IMR-90 (cell line): ENCODE data around the gene TMEM17. TPM values are rescaled to one million over a fixed set of nuclear protein-coding genes. Genes with fewer than 3 reads are reported as not detected.

Experiments
- ATAC-seq: fragments of 200-7000 bp; cut with Tn5 transposase; 2 replicates; pipeline ENCODE4 v1.9.1; 2020; ENCODE audit warnings: low read depth, mild to moderate bottlenecking, moderate library complexity
- BruUV-seq: library from RNA; stranded (reverse); fragments of 400-500 nt; replicated peaks from 2 replicates; lab custom pipeline; 2021; lab: Mats Ljungman, UMichigan
- CTCF ChIA-PET: fragments of 300-600 bp; formaldehyde crosslinking; extraction: SDS; loops from one replicate; lab custom pipeline; 2021; ENCODE audit warnings: antibody characterized with exemption; lab: Yijun Ruan, JAX
- POLR2A ChIA-PET: fragments of 300-600 bp; sonication (Branson Sonifier 250); formaldehyde crosslinking; loops from one replicate; lab custom pipeline; 2022; ENCODE audit warnings: antibody characterized with exemption; ENCODE audit not compliant: unreplicated experiment; lab: Charles Lee
- DNase-seq: peaks from one replicate; pipeline ENCODE4 v3.0.0; 2013
- H2AFZ ChIP-seq: replicated peaks from 2 replicates; pipeline ENCODE3; 2013; ENCODE audit warnings: low read length, mild to moderate bottlenecking; ENCODE audit not compliant: poor library complexity
- H2AK5ac ChIP-seq: 2 replicates; pipeline ENCODE4 v1.6.1; 2013; ENCODE audit warnings: low read depth, low read length, inconsistent platforms
- H2AK9ac ChIP-seq: replicated peaks from 2 replicates; pipeline ENCODE3; 2013; ENCODE audit warnings: mild to moderate bottlenecking, low read depth, low read length, moderate library complexity; ENCODE audit not compliant: poor library complexity
- H2BK120ac ChIP-seq: 2 replicates; pipeline ENCODE4 v1.6.1; 2013; ENCODE audit warnings: low read depth, low read length, inconsistent platforms
- H2BK15ac ChIP-seq: 3 replicates; pipeline ENCODE4 v1.6.1; 2013; ENCODE audit warnings: low read depth, low read length, inconsistent platforms
- H2BK20ac ChIP-seq: 2 replicates; pipeline ENCODE4 v1.6.1; 2013; ENCODE audit warnings: low read depth, mild to moderate bottlenecking, inconsistent platforms, low read length, moderate library complexity
- H2BK5ac ChIP-seq: 2 replicates; pipeline ENCODE4 v1.6.1; 2013; ENCODE audit warnings: mild to moderate bottlenecking, low read depth, low read length, inconsistent platforms; ENCODE audit not compliant: poor library complexity, severe bottlenecking
- H3K14ac ChIP-seq: replicated peaks from 2 replicates; pipeline ENCODE4 v1.6.1; 2013; ENCODE audit warnings: low read depth, low read length, inconsistent platforms
- H3K18ac ChIP-seq: 2 replicates; pipeline ENCODE4 v1.6.1; 2013; ENCODE audit warnings: low read depth, low read length, control low read depth
- H3K23ac ChIP-seq: 2 replicates; pipeline ENCODE4 v1.6.1; 2013; ENCODE audit warnings: low read depth, low read length, inconsistent platforms
- H3K27ac ChIP-seq: 2 replicates; pipeline ENCODE4 v1.5.1; 2013; ENCODE audit warnings: mild to moderate bottlenecking, control low read depth, low read length; ENCODE audit not compliant: insufficient read depth
- H3K27me3 ChIP-seq: 2 replicates; pipeline ENCODE4 v1.6.1; 2013; ENCODE audit warnings: low read length; ENCODE audit not compliant: control insufficient read depth, insufficient read depth
- H3K36me3 ChIP-seq: 2 replicates; pipeline ENCODE4 v1.6.1; 2013; ENCODE audit warnings: low read length, mixed read lengths; ENCODE audit not compliant: control insufficient read depth, insufficient read depth
- H3K4ac ChIP-seq: 2 replicates; pipeline ENCODE4 v1.6.1; 2013; ENCODE audit warnings: low read depth, low read length, inconsistent platforms
- H3K4me1 ChIP-seq: 2 replicates; pipeline ENCODE4 v1.6.1; 2013; ENCODE audit warnings: low read length, mixed read lengths; ENCODE audit not compliant: control insufficient read depth, insufficient read depth
- H3K4me2 ChIP-seq: 2 replicates; pipeline ENCODE4 v1.6.1; 2013; ENCODE audit warnings: low read depth, mild to moderate bottlenecking, control low read depth, low read length, moderate library complexity
- H3K4me3 ChIP-seq: 2 replicates; pipeline ENCODE4 v1.5.1; 2013; ENCODE audit warnings: low read depth, mild to moderate bottlenecking, control low read depth, low read length, moderate library complexity; ENCODE audit not compliant: insufficient read depth
- H3K56ac ChIP-seq: 2 replicates; pipeline ENCODE4 v1.6.1; 2013; ENCODE audit warnings: low read length, inconsistent platforms; ENCODE audit not compliant: insufficient read depth; ENCODE audit errors: extremely low read depth
- H3K79me1 ChIP-seq, 2 experiments: 2 replicates each; pipeline ENCODE4 v1.6.1; 2013; ENCODE audit warnings: low read length in 2 of 2, inconsistent platforms in 1 of 2, low read depth in 1 of 2
- H3K9ac ChIP-seq: 2 replicates; pipeline ENCODE4 v1.6.1; 2013; ENCODE audit warnings: low read depth, low read length, control low read depth
- H3K9me1 ChIP-seq: 2 replicates; pipeline ENCODE4 v1.6.1; 2013; ENCODE audit warnings: low read length, inconsistent platforms; ENCODE audit not compliant: insufficient read depth
- H3K9me3 ChIP-seq: 2 replicates; pipeline ENCODE4 v1.6.1; 2013; ENCODE audit warnings: low read length; ENCODE audit not compliant: control insufficient read depth, insufficient read depth
- H4K20me1 ChIP-seq: 2 replicates; pipeline ENCODE4 v1.6.1; 2013; ENCODE audit warnings: low read length, inconsistent platforms; ENCODE audit not compliant: insufficient read depth
- H4K5ac ChIP-seq: 2 replicates; pipeline ENCODE4 v1.6.1; 2013; ENCODE audit warnings: mild to moderate bottlenecking, low read depth, low read length, control low read depth
- H4K8ac ChIP-seq, 2 experiments: 2 replicates each; pipeline ENCODE4 v1.6.1; 2013; ENCODE audit warnings: low read depth in 2 of 2, low read length in 2 of 2, control low read depth in 1 of 2, inconsistent platforms in 1 of 2
- H4K91ac ChIP-seq: 2 replicates; pipeline ENCODE4 v1.6.1; 2013; ENCODE audit warnings: low read depth, low read length, inconsistent platforms; ENCODE audit not compliant: insufficient read depth
- CEBPB ChIP-seq: IDR thresholded peaks from 2 replicates; pipeline ENCODE4 v1.6.1; 2012; ENCODE audit warnings: low read depth, low read length, improper control_type of control experiment
- ELK1 ChIP-seq: fragments of 150-350 bp; IDR thresholded peaks from 2 replicates; pipeline ENCODE4 v1.6.1; 2016; ENCODE audit warnings: low read depth, mild to moderate bottlenecking, low read length, moderate library complexity, borderline replicate concordance
- MAFK ChIP-seq: IDR thresholded peaks from 2 replicates; pipeline ENCODE4 v1.6.1; 2012; ENCODE audit warnings: low read depth, low read length, improper control_type of control experiment
- MAZ ChIP-seq: IDR thresholded peaks from 2 replicates; pipeline ENCODE4 v1.6.1; 2012; ENCODE audit warnings: low read depth, mild to moderate bottlenecking, low read length, improper control_type of control experiment, moderate library complexity, borderline replicate concordance
- MXI1 ChIP-seq: IDR thresholded peaks from 2 replicates; pipeline ENCODE4 v1.6.1; 2012; ENCODE audit warnings: low read depth, mild to moderate bottlenecking, low read length, moderate library complexity, borderline replicate concordance
- NFE2L2 ChIP-seq: fragments of 150-350 bp; IDR thresholded peaks from 2 replicates; pipeline ENCODE4 v1.6.1; 2016; ENCODE audit warnings: low read depth, mild to moderate bottlenecking, low read length
- POLR2A ChIP-seq: IDR thresholded peaks from 2 replicates; pipeline ENCODE4 v1.6.1; 2012; ENCODE audit warnings: mild to moderate bottlenecking, low read depth, low read length
- RAD21 ChIP-seq: IDR thresholded peaks from 2 replicates; pipeline ENCODE4 v1.6.1; 2012; ENCODE audit warnings: low read length, improper control_type of control experiment
- RFX5 ChIP-seq: IDR thresholded peaks from 2 replicates; pipeline ENCODE4 v1.8.0; 2012; ENCODE audit warnings: low read depth, mild to moderate bottlenecking, low read length, moderate library complexity
- SMC3 ChIP-seq: fragments of 150-350 bp; IDR thresholded peaks from 2 replicates; pipeline ENCODE4 v1.6.1; 2016; ENCODE audit warnings: low read depth, mild to moderate bottlenecking, antibody characterized with exemption, low read length, moderate library complexity
- WGBS, 2 experiments: methylation state at CpG; one replicate each; pipeline versions ENCODE4 v1.1.5 to v1.1.7; 2013; ENCODE audit warnings: missing lambda C conversion rate in 2 of 2; ENCODE audit not compliant: insufficient read length in 1 of 2; ENCODE audit errors: extremely low coverage in 2 of 2; 5-methylcytosine and 5-hydroxymethylcytosine counted together
- dilution Hi-C: fragments of 300-500 bp; cut with HindIII; formaldehyde crosslinking; loops from one replicate; pipeline ENCODE4 v1.14.3; 2018; ENCODE audit warnings: low sequenced_read_pairs; ENCODE audit not compliant: unreplicated experiment
- in situ Hi-C: fragments of 300-500 bp; cut with MboI; formaldehyde crosslinking; loops from 3 replicates; pipeline ENCODE4 v1.14.3; 2019; ENCODE audit warnings: low sequenced_read_pairs, inconsistent platforms, mixed read lengths
- intact Hi-C: fragments of 100-400 bp; cut with micrococcal nuclease; formaldehyde crosslinking; loops from 2 replicates; pipeline ENCODE4 v1.10.0; 2022
- polyA plus RNA-seq, 3 experiments: library from polyadenylated mRNA; depleted of rRNA; stranded (reverse); fragments of >200 nt; gene quantifications; 2 replicates each; pipeline ENCODE4 v1.2.3, GENCODE V29; 2012; ENCODE audit warnings: low replicate concordance in 1 of 3
- total RNA-seq: library from RNA; depleted of rRNA; stranded (reverse); fragments of >200 nt; gene quantifications from 2 replicates; pipeline ENCODE4 v1.2.3, GENCODE V29; 2012
- TF ChIP-seq, protein P1 (sequence below): fragments of 150-350 bp; IDR thresholded peaks from 2 replicates; pipeline ENCODE4 v1.6.1; 2017; ENCODE audit warnings: mild to moderate bottlenecking, antibody characterized with exemption, low read length, low read depth

Gene TMEM17
- total and polyA plus RNA-seq, 2 of the 4 experiments (the other 2 are of a cell fraction) = 1.3 to 1.8 TPM

DNA sequence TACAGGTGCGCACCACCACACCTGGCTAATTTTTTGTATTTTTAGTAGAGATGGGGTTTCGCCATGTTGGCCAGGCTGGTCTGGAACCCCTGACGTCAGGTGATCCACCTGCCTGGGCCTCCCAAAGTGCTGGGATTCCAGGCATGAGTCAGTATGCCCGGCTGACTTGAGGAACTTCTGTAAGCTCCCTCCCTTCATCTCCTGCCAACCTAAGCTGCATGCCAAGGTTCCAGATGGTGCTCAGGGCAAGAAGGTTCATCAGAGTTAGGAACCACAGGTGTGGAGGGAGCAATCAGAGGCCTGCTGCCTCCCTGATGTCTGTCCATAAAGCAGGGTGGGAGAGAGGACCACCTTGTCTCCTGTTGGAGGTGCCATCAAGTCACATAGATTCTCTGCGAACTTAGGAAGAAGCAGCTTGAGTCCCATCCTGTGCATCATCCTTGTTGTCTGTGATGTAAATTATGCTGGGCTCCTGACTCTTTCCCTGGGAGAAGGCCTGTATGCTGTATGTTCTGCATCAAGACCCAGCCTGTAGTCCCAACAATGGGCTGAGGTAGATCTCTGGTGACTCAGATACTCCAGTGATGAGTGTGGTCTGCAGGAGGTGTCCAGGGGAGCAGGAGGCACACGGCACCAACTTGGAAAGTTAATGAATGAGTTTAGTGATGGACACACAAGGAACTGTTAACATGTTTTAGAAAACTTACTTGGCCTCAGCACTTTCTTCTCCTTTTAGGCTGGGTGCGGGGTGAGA, 53.1 kb downstream of the TMEM17 start:
- ChIA-PET CTCF (no interaction called here), POLR2A (no interaction called here)
- Histone ChIP-seq H3K56ac (no peak overlapping the region), H4K8ac (no peak overlapping the region), H3K9me1 (0 out of 2 replicates have a peak, but pooled peaks cover 5% of the 10 kb centered on the region), H3K23ac (no peak overlapping the region), H3K27ac (no peak overlapping the region), H3K36me3 (no peaks in the 10 kb centered on the region), H3K4me3 (no peak overlapping the region), H3K9ac (no peak overlapping the region), H2AFZ (no peak overlapping the region), H4K91ac (no peak overlapping the region), H3K4me2 (no peak overlapping the region), H2BK20ac (no peak overlapping the region), H2BK15ac (no peak overlapping the region), H4K5ac (no peak overlapping the region), H2BK120ac (no peak overlapping the region), H2AK5ac (no peak overlapping the region), H3K14ac (no peak overlapping the region), H3K27me3 (peaks cover 16% of the 10 kb centered on the region), H4K20me1 (no peaks in the 10 kb centered on the region), H3K18ac (no peak overlapping the region), H3K9me3 (no peaks in the 10 kb centered on the region), H3K79me1 (no peaks in the 10 kb centered on the region), H2AK9ac (peak overlapping the region; percentile 6), H3K4me1 (peaks cover 9% of the 10 kb centered on the region; the same call in 1 of the 2 replicates), H2BK5ac (no peak overlapping the region), H3K4ac (no peak overlapping the region)
- intact Hi-C loops (no loop called here), in situ Hi-C loops (loop anchor here (25.0 kb wide), 2 partner anchors 584 to 1034 kb away; no protein-coding TSS in a partner anchor), dilution Hi-C loops (no loop called here)
- TF ChIP-seq SMC3 (no peak), CEBPB (no peak), MXI1 (no peak), ELK1 (no peak), MAFK (no peak), RFX5 (no peak), POLR2A (no peak), MAZ (no peak), RAD21 (no peak), NFE2L2 (no peak)
- TF ChIP-seq, protein P1, sequence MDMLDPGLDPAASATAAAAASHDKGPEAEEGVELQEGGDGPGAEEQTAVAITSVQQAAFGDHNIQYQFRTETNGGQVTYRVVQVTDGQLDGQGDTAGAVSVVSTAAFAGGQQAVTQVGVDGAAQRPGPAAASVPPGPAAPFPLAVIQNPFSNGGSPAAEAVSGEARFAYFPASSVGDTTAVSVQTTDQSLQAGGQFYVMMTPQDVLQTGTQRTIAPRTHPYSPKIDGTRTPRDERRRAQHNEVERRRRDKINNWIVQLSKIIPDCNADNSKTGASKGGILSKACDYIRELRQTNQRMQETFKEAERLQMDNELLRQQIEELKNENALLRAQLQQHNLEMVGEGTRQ = no peak
- no TSS peak for BruUV-seq
- DNase-seq = no peak
- WGBS, 2 experiments = no CpG with 5 or more reads among the region's 7 CpGs
- ATAC-seq = no peak
